Astrocyte of the spinal cord (primary cell): ENCODE measurements around the gene RPS6KC1.

ENCODE experiments used
- DNase-seq: peaks from one replicate; pipeline ENCODE4 v3.0.0; 2011; ENCODE audit warnings: low read depth, low spot score
- H3K4me3 ChIP-seq: 2 replicates; pipeline ENCODE4 v1.5.1; 2011; ENCODE audit warnings: low read depth, mild to moderate bottlenecking, low read length, moderate library complexity
- in situ Hi-C: cut with HindIII; loops from 2 replicates; pipeline ENCODE4 v1.10.0; 2017; ENCODE audit warnings: low sequenced_read_pairs
- TF ChIP-seq, protein P1 (sequence below): IDR thresholded peaks from 2 replicates; pipeline ENCODE4 v1.5.1; 2012; ENCODE audit warnings: low read depth, mild to moderate bottlenecking, low read length, inconsistent platforms

The RPS6KC1 gene

DNA sequence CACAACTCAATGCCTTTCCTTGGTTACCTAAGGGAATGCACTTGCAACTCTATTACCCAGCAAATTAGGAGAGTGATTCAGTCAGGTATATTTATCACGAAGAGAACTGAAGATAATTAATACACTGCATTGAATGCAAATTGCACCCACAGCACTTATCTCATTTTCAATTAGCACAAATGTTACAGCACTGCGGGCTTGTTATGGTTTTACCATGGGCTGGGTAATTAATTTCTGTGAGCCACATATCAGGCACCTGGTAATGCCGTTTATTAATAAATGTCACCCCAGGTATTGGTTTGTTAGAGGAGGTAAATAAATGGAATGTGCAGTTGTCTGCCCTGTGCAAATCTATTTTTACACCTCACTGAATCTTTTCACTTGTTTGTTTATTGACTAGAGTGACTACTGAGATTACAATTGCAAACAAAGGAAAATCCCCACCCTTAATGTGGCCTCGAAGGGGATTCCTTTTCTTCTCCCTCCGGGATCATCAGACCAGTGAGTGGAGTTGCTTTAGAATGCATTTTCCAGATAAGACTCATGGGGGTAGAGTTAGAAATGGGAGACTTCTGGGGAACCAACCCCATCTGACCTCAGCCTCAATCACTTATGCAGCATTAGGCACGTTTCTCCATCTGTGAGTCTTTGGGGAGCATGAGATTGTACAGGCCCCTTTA, 269.3 kb downstream of the RPS6KC1 start:
- DNase-seq = no peak
- TF ChIP-seq, protein P1, sequence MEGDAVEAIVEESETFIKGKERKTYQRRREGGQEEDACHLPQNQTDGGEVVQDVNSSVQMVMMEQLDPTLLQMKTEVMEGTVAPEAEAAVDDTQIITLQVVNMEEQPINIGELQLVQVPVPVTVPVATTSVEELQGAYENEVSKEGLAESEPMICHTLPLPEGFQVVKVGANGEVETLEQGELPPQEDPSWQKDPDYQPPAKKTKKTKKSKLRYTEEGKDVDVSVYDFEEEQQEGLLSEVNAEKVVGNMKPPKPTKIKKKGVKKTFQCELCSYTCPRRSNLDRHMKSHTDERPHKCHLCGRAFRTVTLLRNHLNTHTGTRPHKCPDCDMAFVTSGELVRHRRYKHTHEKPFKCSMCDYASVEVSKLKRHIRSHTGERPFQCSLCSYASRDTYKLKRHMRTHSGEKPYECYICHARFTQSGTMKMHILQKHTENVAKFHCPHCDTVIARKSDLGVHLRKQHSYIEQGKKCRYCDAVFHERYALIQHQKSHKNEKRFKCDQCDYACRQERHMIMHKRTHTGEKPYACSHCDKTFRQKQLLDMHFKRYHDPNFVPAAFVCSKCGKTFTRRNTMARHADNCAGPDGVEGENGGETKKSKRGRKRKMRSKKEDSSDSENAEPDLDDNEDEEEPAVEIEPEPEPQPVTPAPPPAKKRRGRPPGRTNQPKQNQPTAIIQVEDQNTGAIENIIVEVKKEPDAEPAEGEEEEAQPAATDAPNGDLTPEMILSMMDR = no peak
- in situ Hi-C loops = no loop called here

More for the DNA sequence above, 269.3 kb downstream of the RPS6KC1 start:
- no peak overlapping the region for H3K4me3 ChIP-seq
